GM23338 (cell line): ENCODE results near the gene ZNF106.

Experiments used
- CREB1 ChIP-seq: fragments of 250-450 bp; sonication (Bioruptor Pico); IDR thresholded peaks from 2 replicates; pipeline ENCODE4 v1.5.0; 2020; ENCODE audit warnings: low read depth, mild to moderate bottlenecking, moderate library complexity
- EZH2 ChIP-seq: fragments of 200-600 bp; sonication (generic); IDR thresholded peaks from one replicate; pipeline ENCODE4 v1.8.0; 2017; ENCODE audit warnings: antibody characterized with exemption, mild to moderate bottlenecking, low read depth; ENCODE audit not compliant: unreplicated experiment
- EZH2phosphoT487 ChIP-seq: fragments of 200-600 bp; sonication (generic); IDR thresholded peaks from one replicate; pipeline ENCODE4 v1.8.1; 2018; ENCODE audit warnings: antibody characterized with exemption; ENCODE audit not compliant: unreplicated experiment
- JUNB ChIP-seq: IDR thresholded peaks from one replicate; pipeline ENCODE4 v1.6.1; 2016; ENCODE audit warnings: antibody characterized with exemption; ENCODE audit not compliant: unreplicated experiment
- NANOG ChIP-seq: IDR thresholded peaks from 2 replicates; pipeline ENCODE4 v1.6.1; 2016; ENCODE audit warnings: antibody characterized with exemption, borderline replicate concordance
- POLR2AphosphoS5 ChIP-seq: IDR thresholded peaks from 2 replicates; pipeline ENCODE4 v1.6.1; 2016; ENCODE audit warnings: antibody characterized with exemption, low read depth
- STAT1 ChIP-seq: IDR thresholded peaks from one replicate; pipeline ENCODE4 v1.6.1; 2016; ENCODE audit warnings: antibody characterized with exemption; ENCODE audit not compliant: unreplicated experiment
- ZNF114 ChIP-seq: fragments of 250-450 bp; sonication (Bioruptor Pico); IDR thresholded peaks from 2 replicates; pipeline ENCODE4 v1.5.0; 2020; ENCODE audit warnings: mild to moderate bottlenecking, moderate library complexity
- TF ChIP-seq, protein P1 (sequence below), 2 experiments: fragments of 200-600 bp in 1 of 2; sonication (generic) in 1 of 2; conservative IDR thresholded peaks; 2 replicates each; pipeline versions ENCODE4 v1.5.1 to v1.6.1; 2016 to 2017; ENCODE audit warnings: antibody characterized with exemption in 2 of 2, low read depth in 2 of 2, mild to moderate bottlenecking in 2 of 2, moderate library complexity in 1 of 2
- TF ChIP-seq, protein P2 (sequence below): IDR thresholded peaks from one replicate; pipeline ENCODE4 v1.6.1; 2018; ENCODE audit warnings: antibody characterized with exemption; ENCODE audit not compliant: unreplicated experiment
- TF ChIP-seq, protein P3 (sequence below): IDR thresholded peaks from 2 replicates; pipeline ENCODE4 v1.6.1; 2016; ENCODE audit warnings: antibody characterized with exemption
- TF ChIP-seq, protein P4 (sequence below): fragments of 250-450 bp; sonication (Bioruptor Pico); IDR thresholded peaks from 2 replicates; pipeline ENCODE4 v1.5.0; 2020; ENCODE audit warnings: mild to moderate bottlenecking, moderate library complexity

DNA sequence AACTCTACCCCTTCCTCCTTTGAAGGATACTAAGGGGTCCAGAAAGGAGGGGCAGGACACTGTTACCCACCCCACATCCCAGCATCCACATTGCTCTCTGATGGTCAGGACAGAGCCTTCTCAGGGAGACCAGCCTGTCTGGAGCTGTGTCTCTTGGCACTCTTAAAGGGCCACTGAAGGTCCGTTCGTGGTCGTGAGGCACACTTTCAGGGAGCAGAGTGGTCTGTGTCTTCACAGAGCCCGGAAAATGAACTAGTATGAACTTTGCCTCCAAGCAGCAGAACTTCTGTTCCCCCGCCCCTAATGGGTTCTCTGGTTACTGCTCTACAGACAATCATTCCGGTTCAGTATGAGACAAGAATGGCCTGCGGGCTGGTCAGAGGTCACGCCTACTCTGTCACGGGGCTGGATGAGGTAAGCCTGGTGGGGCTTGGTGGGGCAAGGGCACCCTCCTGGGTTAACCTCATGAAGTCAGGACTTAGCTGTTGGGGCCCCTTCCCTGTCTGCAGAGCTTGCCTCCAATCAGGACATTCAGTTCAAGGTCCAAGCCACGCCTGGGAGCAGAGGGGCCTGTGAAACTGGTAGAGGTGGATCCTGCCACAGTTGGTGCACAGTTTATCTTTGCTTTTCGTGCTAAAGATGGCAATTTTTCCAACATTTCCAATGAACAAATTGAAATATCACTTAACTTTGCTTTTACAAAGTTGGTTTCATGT lies 98.5 kb downstream of the ZNF106 start:
- TF ChIP-seq, protein P1, sequence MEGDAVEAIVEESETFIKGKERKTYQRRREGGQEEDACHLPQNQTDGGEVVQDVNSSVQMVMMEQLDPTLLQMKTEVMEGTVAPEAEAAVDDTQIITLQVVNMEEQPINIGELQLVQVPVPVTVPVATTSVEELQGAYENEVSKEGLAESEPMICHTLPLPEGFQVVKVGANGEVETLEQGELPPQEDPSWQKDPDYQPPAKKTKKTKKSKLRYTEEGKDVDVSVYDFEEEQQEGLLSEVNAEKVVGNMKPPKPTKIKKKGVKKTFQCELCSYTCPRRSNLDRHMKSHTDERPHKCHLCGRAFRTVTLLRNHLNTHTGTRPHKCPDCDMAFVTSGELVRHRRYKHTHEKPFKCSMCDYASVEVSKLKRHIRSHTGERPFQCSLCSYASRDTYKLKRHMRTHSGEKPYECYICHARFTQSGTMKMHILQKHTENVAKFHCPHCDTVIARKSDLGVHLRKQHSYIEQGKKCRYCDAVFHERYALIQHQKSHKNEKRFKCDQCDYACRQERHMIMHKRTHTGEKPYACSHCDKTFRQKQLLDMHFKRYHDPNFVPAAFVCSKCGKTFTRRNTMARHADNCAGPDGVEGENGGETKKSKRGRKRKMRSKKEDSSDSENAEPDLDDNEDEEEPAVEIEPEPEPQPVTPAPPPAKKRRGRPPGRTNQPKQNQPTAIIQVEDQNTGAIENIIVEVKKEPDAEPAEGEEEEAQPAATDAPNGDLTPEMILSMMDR (conservative IDR thresholded peaks at IDR 0.05; ENCODE audit: low read depth in 2 of 2): no peak
- no peak for TF ChIP-seq CREB1 (CRISPR knock-in tag)
- no peak for TF ChIP-seq EZH2
- TF ChIP-seq, protein P2, sequence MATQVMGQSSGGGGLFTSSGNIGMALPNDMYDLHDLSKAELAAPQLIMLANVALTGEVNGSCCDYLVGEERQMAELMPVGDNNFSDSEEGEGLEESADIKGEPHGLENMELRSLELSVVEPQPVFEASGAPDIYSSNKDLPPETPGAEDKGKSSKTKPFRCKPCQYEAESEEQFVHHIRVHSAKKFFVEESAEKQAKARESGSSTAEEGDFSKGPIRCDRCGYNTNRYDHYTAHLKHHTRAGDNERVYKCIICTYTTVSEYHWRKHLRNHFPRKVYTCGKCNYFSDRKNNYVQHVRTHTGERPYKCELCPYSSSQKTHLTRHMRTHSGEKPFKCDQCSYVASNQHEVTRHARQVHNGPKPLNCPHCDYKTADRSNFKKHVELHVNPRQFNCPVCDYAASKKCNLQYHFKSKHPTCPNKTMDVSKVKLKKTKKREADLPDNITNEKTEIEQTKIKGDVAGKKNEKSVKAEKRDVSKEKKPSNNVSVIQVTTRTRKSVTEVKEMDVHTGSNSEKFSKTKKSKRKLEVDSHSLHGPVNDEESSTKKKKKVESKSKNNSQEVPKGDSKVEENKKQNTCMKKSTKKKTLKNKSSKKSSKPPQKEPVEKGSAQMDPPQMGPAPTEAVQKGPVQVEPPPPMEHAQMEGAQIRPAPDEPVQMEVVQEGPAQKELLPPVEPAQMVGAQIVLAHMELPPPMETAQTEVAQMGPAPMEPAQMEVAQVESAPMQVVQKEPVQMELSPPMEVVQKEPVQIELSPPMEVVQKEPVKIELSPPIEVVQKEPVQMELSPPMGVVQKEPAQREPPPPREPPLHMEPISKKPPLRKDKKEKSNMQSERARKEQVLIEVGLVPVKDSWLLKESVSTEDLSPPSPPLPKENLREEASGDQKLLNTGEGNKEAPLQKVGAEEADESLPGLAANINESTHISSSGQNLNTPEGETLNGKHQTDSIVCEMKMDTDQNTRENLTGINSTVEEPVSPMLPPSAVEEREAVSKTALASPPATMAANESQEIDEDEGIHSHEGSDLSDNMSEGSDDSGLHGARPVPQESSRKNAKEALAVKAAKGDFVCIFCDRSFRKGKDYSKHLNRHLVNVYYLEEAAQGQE: no peak
- no peak for TF ChIP-seq EZH2phosphoT487
- no peak for TF ChIP-seq POLR2AphosphoS5
- TF ChIP-seq JUNB: no peak
- TF ChIP-seq ZNF114 (CRISPR knock-in tag): no peak
- TF ChIP-seq, protein P3, sequence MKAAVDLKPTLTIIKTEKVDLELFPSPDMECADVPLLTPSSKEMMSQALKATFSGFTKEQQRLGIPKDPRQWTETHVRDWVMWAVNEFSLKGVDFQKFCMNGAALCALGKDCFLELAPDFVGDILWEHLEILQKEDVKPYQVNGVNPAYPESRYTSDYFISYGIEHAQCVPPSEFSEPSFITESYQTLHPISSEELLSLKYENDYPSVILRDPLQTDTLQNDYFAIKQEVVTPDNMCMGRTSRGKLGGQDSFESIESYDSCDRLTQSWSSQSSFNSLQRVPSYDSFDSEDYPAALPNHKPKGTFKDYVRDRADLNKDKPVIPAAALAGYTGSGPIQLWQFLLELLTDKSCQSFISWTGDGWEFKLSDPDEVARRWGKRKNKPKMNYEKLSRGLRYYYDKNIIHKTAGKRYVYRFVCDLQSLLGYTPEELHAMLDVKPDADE: no peak
- TF ChIP-seq NANOG: no peak
- TF ChIP-seq, protein P4, sequence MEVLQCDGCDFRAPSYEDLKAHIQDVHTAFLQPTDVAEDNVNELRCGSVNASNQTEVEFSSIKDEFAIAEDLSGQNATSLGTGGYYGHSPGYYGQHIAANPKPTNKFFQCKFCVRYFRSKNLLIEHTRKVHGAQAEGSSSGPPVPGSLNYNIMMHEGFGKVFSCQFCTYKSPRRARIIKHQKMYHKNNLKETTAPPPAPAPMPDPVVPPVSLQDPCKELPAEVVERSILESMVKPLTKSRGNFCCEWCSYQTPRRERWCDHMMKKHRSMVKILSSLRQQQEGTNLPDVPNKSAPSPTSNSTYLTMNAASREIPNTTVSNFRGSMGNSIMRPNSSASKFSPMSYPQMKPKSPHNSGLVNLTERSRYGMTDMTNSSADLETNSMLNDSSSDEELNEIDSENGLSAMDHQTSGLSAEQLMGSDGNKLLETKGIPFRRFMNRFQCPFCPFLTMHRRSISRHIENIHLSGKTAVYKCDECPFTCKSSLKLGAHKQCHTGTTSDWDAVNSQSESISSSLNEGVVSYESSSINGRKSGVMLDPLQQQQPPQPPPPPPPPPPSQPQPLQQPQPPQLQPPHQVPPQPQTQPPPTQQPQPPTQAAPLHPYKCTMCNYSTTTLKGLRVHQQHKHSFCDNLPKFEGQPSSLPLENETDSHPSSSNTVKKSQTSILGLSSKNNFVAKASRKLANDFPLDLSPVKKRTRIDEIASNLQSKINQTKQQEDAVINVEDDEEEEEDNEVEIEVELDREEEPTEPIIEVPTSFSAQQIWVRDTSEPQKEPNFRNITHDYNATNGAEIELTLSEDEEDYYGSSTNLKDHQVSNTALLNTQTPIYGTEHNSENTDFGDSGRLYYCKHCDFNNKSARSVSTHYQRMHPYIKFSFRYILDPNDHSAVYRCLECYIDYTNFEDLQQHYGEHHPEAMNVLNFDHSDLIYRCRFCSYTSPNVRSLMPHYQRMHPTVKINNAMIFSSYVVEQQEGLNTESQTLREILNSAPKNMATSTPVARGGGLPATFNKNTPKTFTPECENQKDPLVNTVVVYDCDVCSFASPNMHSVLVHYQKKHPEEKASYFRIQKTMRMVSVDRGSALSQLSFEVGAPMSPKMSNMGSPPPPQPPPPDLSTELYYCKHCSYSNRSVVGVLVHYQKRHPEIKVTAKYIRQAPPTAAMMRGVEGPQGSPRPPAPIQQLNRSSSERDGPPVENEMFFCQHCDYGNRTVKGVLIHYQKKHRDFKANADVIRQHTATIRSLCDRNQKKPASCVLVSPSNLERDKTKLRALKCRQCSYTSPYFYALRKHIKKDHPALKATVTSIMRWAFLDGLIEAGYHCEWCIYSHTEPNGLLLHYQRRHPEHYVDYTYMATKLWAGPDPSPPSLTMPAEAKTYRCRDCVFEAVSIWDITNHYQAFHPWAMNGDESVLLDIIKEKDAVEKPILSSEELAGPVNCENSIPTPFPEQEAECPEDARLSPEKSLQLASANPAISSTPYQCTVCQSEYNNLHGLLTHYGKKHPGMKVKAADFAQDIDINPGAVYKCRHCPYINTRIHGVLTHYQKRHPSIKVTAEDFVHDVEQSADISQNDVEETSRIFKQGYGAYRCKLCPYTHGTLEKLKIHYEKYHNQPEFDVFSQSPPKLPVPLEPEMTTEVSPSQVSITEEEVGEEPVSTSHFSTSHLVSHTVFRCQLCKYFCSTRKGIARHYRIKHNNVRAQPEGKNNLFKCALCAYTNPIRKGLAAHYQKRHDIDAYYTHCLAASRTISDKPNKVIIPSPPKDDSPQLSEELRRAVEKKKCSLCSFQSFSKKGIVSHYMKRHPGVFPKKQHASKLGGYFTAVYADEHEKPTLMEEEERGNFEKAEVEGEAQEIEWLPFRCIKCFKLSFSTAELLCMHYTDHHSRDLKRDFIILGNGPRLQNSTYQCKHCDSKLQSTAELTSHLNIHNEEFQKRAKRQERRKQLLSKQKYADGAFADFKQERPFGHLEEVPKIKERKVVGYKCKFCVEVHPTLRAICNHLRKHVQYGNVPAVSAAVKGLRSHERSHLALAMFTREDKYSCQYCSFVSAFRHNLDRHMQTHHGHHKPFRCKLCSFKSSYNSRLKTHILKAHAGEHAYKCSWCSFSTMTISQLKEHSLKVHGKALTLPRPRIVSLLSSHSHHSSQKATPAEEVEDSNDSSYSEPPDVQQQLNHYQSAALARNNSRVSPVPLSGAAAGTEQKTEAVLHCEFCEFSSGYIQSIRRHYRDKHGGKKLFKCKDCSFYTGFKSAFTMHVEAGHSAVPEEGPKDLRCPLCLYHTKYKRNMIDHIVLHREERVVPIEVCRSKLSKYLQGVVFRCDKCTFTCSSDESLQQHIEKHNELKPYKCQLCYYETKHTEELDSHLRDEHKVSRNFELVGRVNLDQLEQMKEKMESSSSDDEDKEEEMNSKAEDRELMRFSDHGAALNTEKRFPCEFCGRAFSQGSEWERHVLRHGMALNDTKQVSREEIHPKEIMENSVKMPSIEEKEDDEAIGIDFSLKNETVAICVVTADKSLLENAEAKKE (CRISPR knock-in tag): no peak
- no peak for TF ChIP-seq STAT1
